Epithelial cell of esophagus (primary cell): ENCODE results near the gene TNFSF13B.

Source experiments
- DNase-seq: peaks from one replicate; pipeline ENCODE4 v3.0.0; 2010; ENCODE audit warnings: low read depth
- H3K4me3 ChIP-seq: 2 replicates; pipeline ENCODE4 v1.5.1; 2011; ENCODE audit warnings: mild to moderate bottlenecking, low read length, control low read depth
- TF ChIP-seq, protein P1 (sequence below): IDR thresholded peaks from 2 replicates; pipeline ENCODE4 v1.5.1; 2011; ENCODE audit warnings: low read depth, mild to moderate bottlenecking, low read length, control low read depth, inconsistent platforms; ENCODE audit not compliant: insufficient read depth; ENCODE audit errors: missing control alignments

TNFSF13B gene

DNA sequence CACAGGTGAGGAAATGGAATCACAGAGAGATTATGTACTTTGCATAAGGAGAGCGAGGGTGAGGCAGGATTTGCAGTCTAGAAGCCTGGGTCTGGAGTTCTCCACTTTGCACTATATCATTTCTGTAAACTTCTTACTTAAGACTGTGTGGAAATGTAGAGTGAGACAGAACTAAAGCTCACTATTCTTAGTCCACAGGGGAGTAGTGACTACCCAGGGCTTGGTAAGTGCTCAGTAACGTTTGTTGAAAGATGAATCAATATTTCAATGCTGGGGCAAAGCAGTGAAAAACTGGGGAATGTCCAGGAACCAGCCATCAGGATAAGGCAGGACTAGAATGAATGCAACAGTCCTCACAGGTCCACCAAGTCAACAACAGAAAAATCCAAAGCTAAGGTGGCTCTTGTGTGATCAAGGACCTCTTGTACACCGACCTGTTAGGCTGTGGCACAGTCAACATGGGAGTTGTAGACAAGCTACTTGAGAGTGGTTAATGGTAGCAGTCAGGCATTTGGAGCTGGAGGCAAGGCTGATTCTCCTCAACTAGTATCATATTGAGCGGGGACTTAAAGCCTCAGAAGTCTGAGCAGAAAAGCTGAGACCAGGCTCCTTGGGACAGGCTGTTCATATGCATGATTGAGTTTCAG, 929 bp upstream of the TNFSF13B start:
- H3K4me3 ChIP-seq: no peak overlapping the region
- TF ChIP-seq, protein P1, sequence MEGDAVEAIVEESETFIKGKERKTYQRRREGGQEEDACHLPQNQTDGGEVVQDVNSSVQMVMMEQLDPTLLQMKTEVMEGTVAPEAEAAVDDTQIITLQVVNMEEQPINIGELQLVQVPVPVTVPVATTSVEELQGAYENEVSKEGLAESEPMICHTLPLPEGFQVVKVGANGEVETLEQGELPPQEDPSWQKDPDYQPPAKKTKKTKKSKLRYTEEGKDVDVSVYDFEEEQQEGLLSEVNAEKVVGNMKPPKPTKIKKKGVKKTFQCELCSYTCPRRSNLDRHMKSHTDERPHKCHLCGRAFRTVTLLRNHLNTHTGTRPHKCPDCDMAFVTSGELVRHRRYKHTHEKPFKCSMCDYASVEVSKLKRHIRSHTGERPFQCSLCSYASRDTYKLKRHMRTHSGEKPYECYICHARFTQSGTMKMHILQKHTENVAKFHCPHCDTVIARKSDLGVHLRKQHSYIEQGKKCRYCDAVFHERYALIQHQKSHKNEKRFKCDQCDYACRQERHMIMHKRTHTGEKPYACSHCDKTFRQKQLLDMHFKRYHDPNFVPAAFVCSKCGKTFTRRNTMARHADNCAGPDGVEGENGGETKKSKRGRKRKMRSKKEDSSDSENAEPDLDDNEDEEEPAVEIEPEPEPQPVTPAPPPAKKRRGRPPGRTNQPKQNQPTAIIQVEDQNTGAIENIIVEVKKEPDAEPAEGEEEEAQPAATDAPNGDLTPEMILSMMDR: no peak
- no peak for DNase-seq

DNA sequence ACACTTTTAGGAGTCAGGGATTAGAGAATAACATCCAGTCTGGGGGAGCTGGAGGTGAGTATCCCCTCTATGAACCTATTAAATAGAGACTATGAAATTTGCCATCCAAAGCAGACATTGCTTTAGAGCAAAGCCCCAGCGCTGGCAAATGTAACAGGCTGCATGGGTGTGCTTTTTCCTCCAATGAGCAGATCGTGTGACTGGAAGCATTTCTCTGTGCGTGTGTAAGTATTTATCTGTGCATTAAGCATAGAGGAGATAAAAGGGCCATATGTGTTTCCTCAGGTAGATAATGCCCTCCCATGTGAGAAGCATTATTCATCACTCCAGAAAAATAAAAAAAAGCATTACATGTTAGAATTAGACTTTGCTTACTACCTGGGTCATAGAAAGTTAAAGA, 924 bp downstream of the TNFSF13B start:
- no peak for DNase-seq
- H3K4me3 ChIP-seq: no peak overlapping the region
- TF ChIP-seq, protein P1: no peak

DNA sequence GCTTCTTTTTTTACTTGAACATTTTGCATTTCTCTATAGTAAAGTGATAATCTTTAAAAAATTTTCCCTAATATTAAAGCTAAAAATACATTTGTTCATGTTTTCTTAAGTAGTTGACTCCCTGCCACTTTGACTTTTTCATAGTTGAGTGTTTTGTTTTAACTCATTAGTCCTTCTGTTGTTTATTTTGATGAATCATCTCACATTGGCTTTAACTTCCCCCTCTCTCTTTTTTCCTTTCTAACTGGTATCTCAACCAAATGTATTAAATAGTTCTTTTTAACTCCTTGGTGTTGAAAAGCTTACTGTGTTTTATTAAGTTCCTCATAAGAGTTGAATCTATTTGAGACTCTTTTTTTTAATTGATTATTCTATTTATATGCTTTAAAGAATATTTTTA, 2.8 kb downstream of the TNFSF13B start:
- no peak overlapping the region for H3K4me3 ChIP-seq
- TF ChIP-seq, protein P1: no peak
- DNase-seq: peak; percentile 22

DNA sequence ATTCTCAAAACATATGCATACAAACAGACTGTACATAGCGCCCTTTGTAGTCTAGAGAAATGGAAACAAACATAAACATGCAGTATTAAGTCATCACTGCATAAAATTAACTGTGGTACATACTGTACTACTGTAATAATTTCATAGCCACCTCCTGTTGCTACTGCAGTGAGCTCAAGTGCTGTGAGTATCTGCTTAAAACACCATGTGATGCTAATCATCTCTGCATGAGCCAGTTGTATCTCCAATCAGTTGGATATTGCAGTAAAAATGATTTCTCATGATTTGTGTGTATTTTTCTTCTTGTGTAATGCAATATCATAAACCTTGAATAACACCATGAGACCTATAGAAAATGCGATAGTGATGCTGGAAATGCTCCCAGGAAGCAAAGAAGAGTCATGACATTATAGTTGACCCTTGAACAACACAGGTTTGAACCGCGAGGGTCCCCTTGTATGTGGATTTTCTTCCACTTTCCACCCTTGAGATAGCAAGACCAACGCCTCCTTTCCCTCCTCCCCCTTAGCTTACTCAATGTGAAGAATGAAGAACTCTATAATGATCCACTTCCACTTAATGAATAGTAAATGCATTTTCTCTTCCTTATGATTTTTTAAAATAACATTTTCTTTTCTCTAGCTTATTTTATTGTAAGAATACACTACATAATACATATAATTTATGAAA, 4.1 kb downstream of the TNFSF13B start:
- H3K4me3 ChIP-seq: no peak overlapping the region
- TF ChIP-seq, protein P1: no peak
- DNase-seq: no peak

DNA sequence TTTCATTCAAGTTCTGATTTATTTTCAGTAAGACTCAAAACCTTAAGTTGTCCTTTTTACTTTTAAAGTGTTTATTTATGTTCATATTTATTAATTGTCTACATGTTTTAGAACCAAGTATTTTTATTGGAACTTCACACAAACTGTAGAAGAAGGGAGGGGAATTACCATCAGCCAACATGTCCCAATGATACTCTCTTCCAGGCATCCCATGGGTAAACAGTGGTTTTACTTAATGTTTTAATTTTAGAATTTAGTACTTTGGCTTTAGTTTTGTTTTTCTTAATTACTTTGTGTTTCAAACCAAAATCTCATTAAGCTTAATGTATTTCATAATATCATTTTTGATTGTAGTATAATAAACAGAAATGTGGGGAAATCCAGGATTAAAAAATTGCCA, 5.2 kb downstream of the TNFSF13B start:
- H3K4me3 ChIP-seq: no peak overlapping the region
- DNase-seq: no peak
- TF ChIP-seq, protein P1: no peak

DNA sequence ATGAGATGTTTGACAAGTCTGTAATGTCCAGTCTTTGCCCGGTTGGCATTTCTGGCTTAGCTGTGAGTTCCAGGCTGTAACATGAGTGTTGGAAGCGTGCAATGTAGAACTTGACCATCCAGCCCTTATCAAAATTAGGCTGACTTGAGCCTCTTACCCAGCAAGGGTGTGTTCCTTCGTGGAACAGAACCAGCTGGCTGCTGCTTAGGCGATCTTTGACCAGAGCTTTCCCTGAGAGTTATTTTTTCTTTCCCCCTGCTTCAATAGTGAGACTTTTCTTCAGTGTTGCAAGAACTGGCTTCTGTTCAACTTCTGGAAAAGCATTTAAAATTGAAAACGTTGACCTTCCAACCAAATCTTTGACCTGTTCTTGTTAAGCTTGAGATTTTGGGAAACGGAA, 6.5 kb downstream of the TNFSF13B start:
- DNase-seq: no peak
- TF ChIP-seq, protein P1: no peak
- no peak overlapping the region for H3K4me3 ChIP-seq

DNA sequence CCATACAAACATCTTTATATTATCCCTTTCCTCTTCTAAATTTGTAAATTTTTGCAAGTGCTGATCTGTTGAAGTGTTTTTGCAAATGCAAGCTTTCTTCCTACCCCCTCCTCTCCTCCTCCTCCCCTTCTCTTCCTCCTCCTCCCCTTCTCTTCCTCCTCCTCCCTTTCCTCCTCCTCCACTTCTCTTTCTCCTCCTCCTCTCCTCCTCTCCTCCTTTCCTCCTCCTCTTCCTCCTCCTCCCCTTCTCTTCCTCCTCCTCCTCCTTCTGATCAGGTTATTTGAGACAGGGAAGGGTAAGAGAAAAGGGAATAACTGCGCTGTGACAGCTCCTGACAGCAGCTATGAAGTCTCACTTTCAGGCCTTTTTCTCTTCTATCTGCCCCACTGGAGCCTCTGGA, 8.9 kb downstream of the TNFSF13B start:
- TF ChIP-seq, protein P1: no peak
- H3K4me3 ChIP-seq: no peak overlapping the region
- DNase-seq: no peak
